HAP-1 (cell line): ENCODE measurements around the gene ATAD2B.

ENCODE experiments used
- DNase-seq, 2 experiments: peaks; one replicate each; pipeline ENCODE4 v3.0.0-alpha.2; 2016 to 2020; ENCODE audit warnings: low spot score in 2 of 2
- H3K27me3 ChIP-seq: fragments of 250-450 bp; sonication (Bioruptor Pico); 2 replicates; pipeline ENCODE4 v1.5.1; 2020; ENCODE audit warnings: low read depth, mild to moderate bottlenecking, moderate library complexity
- H3K36me3 ChIP-seq: fragments of 250-450 bp; sonication (Bioruptor Pico); replicated peaks from 2 replicates; pipeline ENCODE4 v1.5.1; 2020; ENCODE audit warnings: mild to moderate bottlenecking
- H3K4me1 ChIP-seq: fragments of 250-450 bp; sonication (Bioruptor Pico); 2 replicates; pipeline ENCODE4 v1.5.1; 2020; ENCODE audit warnings: mild to moderate bottlenecking
- H3K4me3 ChIP-seq: fragments of 250-450 bp; sonication (Bioruptor Pico); 2 replicates; pipeline ENCODE4 v1.5.1; 2020; ENCODE audit warnings: mild to moderate bottlenecking, moderate library complexity
- H3K9me3 ChIP-seq: fragments of 250-450 bp; sonication (Bioruptor Pico); 2 replicates; pipeline ENCODE4 v1.5.1; 2020; ENCODE audit warnings: mild to moderate bottlenecking, moderate library complexity
- in situ Hi-C: fragments of 300-500 bp; cut with MboI; formaldehyde crosslinking; loops from 3 replicates; pipeline ENCODE4 v1.14.3; 2020; ENCODE audit warnings: low sequenced_read_pairs, inconsistent platforms, mixed read lengths

ATAD2B gene

DNA sequence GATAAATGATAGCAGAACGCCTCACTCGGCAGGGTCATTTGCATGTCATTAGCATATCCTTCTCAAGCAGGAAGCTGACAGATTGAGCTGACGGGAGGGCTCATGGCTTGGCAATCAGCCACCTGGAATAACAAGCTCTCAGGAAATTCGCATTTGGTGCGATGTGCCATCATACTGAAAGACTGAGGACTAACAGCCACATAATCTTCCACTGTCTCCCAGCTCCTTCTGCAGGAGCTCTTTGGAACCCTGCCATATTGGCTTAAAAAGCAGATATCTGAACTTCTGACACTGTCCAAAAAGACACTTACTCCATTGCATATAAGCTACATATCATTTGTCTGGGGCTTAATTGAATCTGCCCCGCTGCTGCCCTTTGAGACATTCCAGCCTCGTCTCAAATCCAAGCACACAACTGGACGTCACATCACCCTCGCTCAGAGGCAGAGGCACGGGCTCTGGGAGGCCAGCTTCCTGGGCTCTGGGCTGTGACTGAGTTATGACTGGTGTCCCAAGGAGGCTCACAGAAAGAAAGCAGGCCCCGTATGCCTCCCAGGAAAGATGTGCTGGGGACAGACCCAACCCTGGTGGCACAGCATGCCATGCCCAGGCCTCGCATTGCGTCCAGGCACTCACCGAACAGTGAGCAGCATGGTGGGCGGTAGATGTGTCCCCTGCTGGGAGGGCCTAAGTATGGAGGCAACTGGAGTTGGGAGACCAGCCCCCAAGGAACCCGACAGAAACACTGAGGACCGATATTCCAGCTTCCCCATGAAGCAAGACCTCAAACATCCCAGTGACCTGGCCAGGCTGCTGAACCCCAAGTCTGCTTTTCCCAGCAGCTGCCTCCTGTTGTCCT lies 228.0 kb downstream of the ATAD2B start:
- Histone ChIP-seq H3K4me3 (no peak overlapping the region), H3K36me3 (no peaks in the 10 kb centered on the region), H3K4me1 (no peaks in the 10 kb centered on the region), H3K9me3 (no peaks in the 10 kb centered on the region), H3K27me3 (no peaks in the 10 kb centered on the region)
- in situ Hi-C loops: no loop called here
- no peak for DNase-seq
